Measurements from ENCODE around the gene SDSL.

Gene SDSL

GRCh38 chr12:113486722-113487121, 64.5 kb downstream of the SDSL start:
- no peaks in the 10 kb centered on the region for H3K36me3 ChIP-seq (ENCODE audit: low read length)
- H3F3A ChIP-seq (ENCODE audit: insufficient read depth) = no peaks in the 10 kb centered on the region
- no peaks in the 10 kb centered on the region for H3K9me3 ChIP-seq (ENCODE audit: insufficient read depth, low read length)
- no peak overlapping the region for H3K9ac ChIP-seq (ENCODE audit: low read length)
- no peak overlapping the region for H2AFZ ChIP-seq (ENCODE audit: low read depth, low read length, severe bottlenecking)
- TF ChIP-seq CTCF (IDR thresholded peaks at IDR 0.05; ENCODE audit: insufficient read depth, low read length, poor library complexity, severe bottlenecking) = no peak
- no peak for TF ChIP-seq EZH2phosphoT487 (conservative IDR thresholded peaks at IDR 0.05; ENCODE audit: low read length)
- H3K9me2 ChIP-seq (replicated peaks; ENCODE audit: insufficient read depth, low read length) = no peaks in the 10 kb centered on the region
- H3K27ac ChIP-seq (ENCODE audit: low read depth, low read length) = no peak overlapping the region
- no peaks in the 10 kb centered on the region for H3K79me2 ChIP-seq (ENCODE audit: insufficient read depth, low read length)
- H3K4me2 ChIP-seq (ENCODE audit: low read depth, low read length, poor library complexity, severe bottlenecking) = no peak overlapping the region
- H3K4me3 ChIP-seq (ENCODE audit: insufficient read depth, low read length, poor library complexity, severe bottlenecking) = no peak overlapping the region
- no peaks in the 10 kb centered on the region for H4K20me1 ChIP-seq (ENCODE audit: low read depth, low read length)
- H3K27me3 ChIP-seq (ENCODE audit: low read length) = no peaks in the 10 kb centered on the region

All from SU-DHL-6 (cell line).